GM23338 (cell line): ENCODE results near the gene CRIP3.

ENCODE experiments used
- CTCF ChIP-seq, 2 experiments: fragments of 200-600 bp in 1 of 2; sonication (generic) in 1 of 2; conservative IDR thresholded peaks; 2 replicates each; pipeline versions ENCODE4 v1.5.1 to v1.6.1; 2016 to 2017; ENCODE audit warnings: antibody characterized with exemption in 2 of 2, low read depth in 2 of 2, mild to moderate bottlenecking in 2 of 2, moderate library complexity in 1 of 2
- EZH2 ChIP-seq: fragments of 200-600 bp; sonication (generic); IDR thresholded peaks from one replicate; pipeline ENCODE4 v1.8.0; 2017; ENCODE audit warnings: antibody characterized with exemption, mild to moderate bottlenecking, low read depth; ENCODE audit not compliant: unreplicated experiment
- EZH2phosphoT487 ChIP-seq: fragments of 200-600 bp; sonication (generic); IDR thresholded peaks from one replicate; pipeline ENCODE4 v1.8.1; 2018; ENCODE audit warnings: antibody characterized with exemption; ENCODE audit not compliant: unreplicated experiment
- JUNB ChIP-seq: IDR thresholded peaks from one replicate; pipeline ENCODE4 v1.6.1; 2016; ENCODE audit warnings: antibody characterized with exemption; ENCODE audit not compliant: unreplicated experiment
- POLR2AphosphoS5 ChIP-seq: IDR thresholded peaks from 2 replicates; pipeline ENCODE4 v1.6.1; 2016; ENCODE audit warnings: antibody characterized with exemption, low read depth
- REST ChIP-seq: IDR thresholded peaks from one replicate; pipeline ENCODE4 v1.6.1; 2018; ENCODE audit warnings: antibody characterized with exemption; ENCODE audit not compliant: unreplicated experiment
- STAT1 ChIP-seq: IDR thresholded peaks from one replicate; pipeline ENCODE4 v1.6.1; 2016; ENCODE audit warnings: antibody characterized with exemption; ENCODE audit not compliant: unreplicated experiment
- ZNF114 ChIP-seq: fragments of 250-450 bp; sonication (Bioruptor Pico); IDR thresholded peaks from 2 replicates; pipeline ENCODE4 v1.5.0; 2020; ENCODE audit warnings: mild to moderate bottlenecking, moderate library complexity
- ZNF331 ChIP-seq: fragments of 250-450 bp; sonication (Bioruptor Pico); IDR thresholded peaks from 2 replicates; pipeline ENCODE4 v1.5.0; 2020; ENCODE audit warnings: low read depth, mild to moderate bottlenecking, moderate library complexity
- ZNF462 ChIP-seq: fragments of 250-450 bp; sonication (Bioruptor Pico); IDR thresholded peaks from 2 replicates; pipeline ENCODE4 v1.5.0; 2020; ENCODE audit warnings: mild to moderate bottlenecking, moderate library complexity

GRCh38 chr6:43297644-43298564, 10.7 kb downstream of the CRIP3 start, which contains the start of gene SLC22A7:
- TF ChIP-seq CTCF (conservative IDR thresholded peaks at IDR 0.05; ENCODE audit: low read depth in 2 of 2): no peak
- no peak for TF ChIP-seq ZNF331
- TF ChIP-seq EZH2: no peak
- no peak for TF ChIP-seq REST
- TF ChIP-seq EZH2phosphoT487: no peak
- TF ChIP-seq POLR2AphosphoS5: no peak
- no peak for TF ChIP-seq ZNF462 (CRISPR knock-in tag)
- TF ChIP-seq JUNB: no peak
- TF ChIP-seq STAT1: no peak
- no peak for TF ChIP-seq ZNF114 (CRISPR knock-in tag)
